NOMO-1 treated with dmso at 0.1 percent for 144 hours (cell line): ENCODE results near the gene PIK3CA.
A peak's percentile ranks its signal among the peaks of the same experiment; 100 is the strongest.

Experiments used
- DNase-seq: peaks from one replicate; lab custom pipeline; 2025; ENCODE audit not compliant: unreplicated experiment; lab: John Stamatoyannopoulos, UW

Gene PIK3CA

DNA sequence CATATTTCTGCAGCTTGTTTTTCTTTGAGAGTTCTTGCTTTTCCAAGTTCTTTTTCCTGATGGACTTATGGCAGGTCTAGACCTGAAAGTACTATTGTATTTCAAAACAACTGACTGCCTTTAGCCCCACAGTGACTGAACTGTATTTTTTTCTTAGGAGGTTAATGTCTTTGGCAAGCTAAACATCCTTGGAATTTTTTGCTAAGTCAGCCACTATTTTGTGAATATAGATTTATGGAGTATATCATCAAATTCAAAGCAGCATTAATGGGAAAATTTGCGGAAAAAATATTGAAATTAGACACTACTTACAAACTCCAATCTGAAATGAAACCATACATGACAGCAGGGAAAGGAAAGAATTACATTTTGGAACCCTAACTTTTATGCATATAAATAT, 8.6 kb downstream of the PIK3CA start:
- DNase-seq: no peak

DNA sequence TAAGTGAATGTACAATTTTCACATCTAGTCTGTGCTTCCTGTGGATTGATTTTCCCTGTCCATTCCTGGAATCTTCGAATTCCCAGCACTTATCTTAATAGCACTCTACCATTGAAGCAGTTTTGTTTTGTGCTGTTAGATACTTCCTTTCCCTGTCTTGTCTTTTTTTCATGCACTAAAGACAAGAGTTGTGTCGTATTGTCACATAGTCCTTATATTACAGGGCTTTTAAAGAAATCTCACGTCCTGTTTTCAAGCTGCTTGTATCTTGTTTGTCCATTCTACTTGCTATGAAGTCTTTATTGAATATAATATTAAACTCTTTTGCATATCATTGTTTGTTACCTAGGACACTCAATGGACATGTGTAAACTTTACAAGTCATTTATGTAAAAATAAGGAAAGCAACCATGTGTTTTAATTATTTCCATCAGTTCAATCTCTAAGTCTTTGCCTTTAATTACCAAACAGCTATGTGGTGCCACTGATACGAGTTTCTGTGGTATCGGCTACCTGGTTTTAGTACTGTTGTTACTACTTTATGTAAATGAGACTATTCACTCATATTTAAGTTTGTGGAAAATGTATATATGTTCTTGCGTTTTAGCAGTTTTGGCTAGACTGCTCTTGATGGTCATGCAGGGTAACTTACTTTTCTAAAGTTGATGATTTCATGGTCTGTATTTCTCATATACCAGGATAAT, 10.3 kb downstream of the PIK3CA start:
- DNase-seq: no peak

DNA sequence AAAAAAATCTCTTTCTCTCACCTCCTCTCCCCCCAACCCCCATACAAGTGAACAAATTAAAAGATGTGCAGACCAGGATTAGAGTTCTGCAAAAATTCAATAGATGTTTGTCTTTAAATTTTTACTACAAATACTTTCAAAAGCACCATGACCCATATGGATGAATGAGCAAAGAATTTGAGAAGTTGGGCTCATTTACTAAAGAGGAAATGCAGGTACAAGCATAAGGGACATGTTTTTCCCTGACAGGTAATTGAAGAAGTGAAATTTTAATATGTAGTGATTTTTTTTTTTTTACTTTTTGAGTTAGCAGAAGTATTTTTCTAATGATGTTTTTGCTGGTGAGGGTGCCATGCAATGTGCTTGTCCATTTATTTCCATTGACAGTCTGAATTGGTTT, 15.3 kb downstream of the PIK3CA start:
- DNase-seq: no peak

DNA sequence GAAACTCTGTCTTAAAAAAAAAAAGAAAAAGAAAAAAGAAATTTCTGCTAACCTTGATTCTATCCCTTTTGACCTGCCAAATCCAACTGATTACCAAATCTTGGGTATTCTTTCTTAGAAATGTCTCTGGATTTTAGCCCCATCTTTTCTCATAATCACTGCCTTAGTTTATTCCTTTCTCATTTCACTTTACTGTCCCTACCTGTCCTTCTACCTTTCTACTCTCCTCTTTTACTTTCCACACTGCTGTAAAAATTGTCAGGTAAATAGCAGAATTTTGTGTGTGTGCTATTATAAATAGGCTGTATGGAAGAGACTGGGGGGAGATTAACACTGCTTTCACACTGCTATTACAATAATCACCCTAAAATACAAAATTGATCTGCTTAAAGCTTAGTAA, 16.7 kb downstream of the PIK3CA start:
- no peak for DNase-seq

DNA sequence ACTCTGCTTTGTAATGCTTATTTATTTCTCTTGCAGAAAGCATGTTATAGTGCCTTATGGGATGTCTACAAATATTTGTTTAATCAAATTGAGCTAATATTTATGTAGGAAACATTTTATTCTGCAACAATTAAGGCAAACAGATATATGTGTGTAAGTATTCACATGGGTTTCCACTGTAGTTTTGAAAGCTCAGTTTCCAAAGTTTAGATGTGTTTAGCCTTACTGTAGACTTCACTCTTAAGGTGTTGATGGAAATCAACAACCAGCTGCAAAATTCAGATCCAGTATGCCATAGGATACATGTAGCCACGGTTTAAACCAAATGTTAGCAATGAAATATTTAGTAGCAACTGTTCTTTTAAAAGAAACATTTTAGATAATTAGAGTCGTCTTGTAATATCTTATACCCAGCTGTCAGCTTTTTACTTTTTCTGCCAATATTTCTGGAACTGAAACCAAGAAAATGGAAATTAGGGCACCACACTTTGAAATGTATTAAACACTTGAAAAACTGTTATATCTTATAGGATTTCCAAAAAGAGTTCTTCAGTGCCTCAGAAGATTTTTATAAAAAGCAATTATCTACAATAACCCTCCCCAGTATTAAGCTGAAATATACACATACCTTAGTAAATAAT, 18.5 kb downstream of the PIK3CA start:
- no peak for DNase-seq

DNA sequence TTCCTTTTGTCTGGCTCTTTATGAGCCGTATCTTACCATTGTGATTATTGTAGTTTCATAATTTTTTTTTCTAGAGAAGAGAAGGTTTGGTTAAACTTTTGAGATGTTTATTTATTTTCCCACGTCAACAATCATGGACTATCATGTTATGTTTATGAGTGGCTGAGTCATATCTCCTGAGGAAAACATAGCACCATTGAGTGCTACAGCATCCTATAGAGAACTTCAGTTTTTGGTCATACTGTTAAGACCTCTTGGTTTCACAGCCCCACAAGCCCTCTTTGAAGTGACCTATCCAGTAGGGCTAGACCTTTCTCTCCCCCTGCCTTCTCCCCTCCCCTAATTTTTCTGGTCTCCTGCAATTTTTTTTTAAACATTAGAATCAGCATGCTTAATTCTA, 20.8 kb downstream of the PIK3CA start:
- no peak for DNase-seq

DNA sequence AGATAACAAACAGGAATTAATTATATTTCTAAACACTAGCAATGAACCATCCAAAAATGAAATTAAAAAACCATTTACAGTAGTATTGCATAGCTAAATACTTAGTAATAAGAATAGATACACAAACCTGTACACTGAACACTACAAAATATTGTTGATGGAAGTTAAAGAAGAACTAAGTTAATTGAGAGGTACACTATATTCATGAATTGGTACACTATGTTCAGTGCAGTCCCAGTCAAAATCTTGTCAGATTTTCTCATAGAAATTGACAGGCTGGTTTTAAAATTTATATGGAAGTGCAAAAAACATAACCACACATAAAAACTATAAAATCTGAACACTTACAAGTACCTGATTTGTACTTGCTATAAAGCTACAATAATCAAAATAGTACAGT, 24.4 kb downstream of the PIK3CA start:
- DNase-seq: no peak

DNA sequence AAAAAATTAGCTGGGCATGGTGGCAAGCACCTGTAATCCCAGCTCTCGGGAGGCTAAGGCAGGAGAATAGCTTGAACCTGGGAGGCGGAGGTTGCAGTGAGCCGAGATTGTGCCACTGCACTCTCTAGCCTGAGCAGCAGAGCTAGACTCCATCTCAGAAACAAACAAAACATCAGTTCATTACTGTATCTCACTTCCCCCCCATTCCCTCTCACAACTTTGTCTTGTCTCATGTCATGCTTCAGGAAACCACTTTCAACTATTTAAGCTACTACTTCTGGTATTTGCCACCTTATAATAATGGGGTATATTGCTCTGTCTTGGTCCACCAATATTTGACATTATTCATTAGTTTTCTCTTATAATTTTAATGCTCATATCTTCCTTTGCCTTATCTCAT, 26.2 kb downstream of the PIK3CA start:
- DNase-seq: no peak

DNA sequence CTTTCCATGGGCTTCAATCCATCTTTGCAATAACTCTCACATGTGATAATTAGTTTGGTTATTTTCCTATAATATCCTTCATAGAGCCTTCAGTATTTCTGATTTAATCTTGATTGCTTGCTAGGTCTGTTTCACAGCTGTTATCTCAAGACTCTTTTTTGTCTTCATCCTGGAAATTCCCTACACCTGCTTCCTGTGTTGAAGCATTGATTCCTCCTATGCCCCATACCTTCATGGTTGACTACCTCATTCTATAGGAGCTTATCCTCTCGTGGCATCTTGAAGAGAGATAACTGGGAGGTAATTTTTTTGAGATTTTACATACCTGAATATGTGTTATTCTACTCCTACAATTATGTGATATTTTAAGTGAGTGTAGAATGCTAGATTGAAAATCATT, 26.7 kb downstream of the PIK3CA start:
- no peak for DNase-seq

DNA sequence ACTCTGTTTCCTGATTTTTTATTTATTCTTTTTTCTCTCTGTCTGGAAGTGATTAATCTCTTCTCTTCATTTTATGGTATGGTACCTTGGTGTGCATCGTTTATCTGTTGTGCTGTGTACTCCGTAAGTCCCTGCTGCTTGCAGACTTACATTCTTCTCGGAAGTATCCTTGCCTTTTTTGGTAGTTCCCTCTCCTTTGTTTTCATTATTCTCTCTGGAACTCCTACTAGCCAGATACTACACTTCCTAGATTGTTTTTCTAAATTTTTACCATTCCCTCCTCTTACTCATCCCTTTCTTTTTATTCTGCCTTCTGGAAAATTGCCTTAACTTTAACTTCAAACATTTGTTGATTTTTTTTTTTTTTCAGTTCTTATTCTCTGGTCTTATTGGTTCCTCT, 27.2 kb downstream of the PIK3CA start:
- no peak for DNase-seq

DNA sequence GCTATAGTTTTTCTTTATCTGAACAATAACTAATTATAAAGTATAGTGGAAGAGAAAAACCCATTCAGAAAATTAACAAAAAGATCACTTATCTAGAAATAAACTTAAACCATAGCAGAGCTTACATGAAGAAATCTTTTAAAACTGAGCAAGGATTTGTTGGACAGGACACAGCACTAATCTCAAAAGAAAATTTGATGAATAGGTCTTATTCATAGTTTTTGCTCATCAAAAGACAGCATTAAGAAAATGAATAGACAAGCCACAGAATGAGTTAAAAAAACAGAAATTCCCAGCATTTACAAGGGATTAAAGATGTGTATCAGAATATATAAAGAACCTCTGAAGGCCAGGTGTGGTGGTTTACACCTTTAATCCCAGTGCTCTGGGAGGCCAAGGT, 29.5 kb downstream of the PIK3CA start:
- no peak for DNase-seq

DNA sequence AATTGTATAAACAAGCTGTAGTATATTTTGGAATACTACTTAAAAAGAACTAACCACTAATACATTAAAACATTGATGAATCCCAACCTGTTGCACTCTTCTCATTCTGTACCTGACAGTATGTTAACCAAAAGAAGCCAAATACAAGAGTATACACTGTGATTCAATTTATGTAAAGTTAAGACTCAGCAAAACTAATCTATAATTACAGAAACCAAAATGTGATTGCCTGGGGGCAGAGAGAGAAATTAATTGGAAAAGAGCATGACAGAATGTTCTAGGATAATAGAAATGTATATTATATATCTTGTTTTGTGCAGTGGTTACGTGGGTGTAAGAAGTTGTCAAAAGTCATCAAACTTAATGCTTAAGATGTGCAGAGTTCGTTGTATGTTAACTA, 31.1 kb downstream of the PIK3CA start:
- no peak for DNase-seq

DNA sequence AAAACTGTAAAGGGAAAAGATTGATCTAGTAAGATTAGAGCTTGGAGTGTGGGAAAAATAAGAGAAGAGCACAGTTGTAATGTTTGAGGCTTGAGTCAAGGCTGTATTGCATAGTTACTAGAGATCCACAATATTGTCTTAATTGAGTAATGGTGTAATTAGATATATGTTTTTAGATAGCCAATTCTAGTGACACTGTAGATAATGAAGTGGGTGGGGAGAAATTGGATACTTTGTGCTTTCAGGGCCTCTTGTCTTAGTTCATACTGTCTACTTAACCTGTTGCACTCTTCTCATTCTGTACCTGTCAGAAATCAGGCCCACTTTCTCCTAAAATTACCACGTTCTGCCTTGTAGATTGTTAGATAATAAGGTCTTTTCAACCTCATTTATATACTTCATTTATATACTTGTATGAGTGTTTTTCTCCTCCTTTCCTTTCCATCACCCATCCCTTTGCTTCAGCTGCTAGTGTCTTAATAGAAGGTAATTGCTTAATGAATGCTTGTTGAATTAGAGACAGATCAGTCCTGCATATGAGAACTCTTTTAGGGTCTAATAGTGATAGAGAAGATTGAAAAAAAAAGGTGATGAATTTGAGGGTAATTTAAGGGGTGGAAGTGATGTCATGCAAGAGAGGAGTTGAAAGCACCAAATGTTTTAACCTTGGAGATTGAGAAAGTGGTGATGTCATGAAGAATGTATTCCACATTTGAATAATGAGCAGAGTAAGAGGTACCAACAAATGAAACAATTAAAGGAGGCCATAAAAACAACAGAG, 32.0 kb downstream of the PIK3CA start:
- DNase-seq: no peak

DNA sequence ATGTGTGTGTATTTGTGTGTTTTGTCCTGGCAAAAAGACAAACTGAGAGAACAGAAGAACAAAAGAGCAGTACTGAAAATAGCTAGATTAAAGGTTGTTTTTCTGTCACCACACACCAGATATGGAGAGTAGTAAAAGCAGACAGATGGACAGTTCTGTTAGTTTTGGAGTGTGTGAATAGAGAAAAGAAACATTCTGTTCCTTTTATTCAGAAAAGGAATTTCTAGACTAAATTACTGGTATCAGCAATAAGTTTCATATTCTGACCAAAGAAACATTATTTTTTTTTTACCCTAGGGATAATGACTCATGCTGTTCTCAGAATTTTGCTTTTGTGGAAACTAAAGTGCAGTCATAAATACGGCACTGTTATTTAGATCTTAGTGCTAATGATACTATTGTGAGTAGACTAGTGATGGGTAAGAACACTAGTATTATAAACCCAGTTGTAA, 32.9 kb downstream of the PIK3CA start:
- DNase-seq: no peak

DNA sequence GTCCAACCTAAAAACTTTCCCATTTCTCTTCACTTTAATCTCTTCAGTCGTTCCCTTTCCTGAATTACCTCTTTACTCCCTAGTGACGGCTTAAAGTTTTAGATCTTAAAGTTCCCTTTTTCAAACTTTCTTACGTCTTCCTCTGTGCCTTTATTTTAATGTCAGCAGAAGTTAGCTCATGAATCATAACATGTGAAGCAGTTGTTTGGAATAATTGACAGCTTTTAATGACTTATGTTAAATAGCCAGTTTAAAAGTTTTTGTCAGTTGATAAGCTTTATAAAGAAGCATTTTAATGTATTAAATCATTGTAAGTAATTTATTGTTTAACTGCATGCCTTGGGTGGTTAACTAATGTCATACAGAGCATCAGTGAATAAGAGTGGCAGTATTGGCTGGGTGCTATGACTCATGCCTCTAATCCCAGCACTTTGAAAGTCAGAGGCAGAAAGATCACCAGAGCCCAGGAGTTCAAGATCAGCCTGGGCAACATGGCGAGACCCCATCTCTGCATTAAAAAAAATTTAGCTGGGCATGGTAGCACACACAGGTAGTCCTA, 33.9 kb downstream of the PIK3CA start:
- peak; percentile 16 for DNase-seq

DNA sequence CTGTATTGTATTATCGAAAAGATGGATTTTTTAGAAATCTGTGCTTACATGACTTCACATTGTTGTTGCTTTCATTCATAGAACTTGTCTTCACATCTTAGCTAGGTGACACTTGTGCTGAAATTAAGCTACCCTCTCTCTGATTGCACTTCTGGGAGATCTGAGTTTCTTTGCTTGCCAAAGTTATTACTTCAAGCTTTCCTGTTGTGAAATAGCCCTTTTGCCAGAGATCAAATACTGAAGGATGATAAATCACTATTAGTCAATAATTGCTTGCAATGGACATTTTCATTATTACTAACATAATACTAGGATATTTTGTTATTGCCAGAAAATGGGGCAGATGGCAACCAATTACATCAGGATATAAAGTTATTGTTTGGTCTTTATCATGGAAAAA, 34.7 kb downstream of the PIK3CA start:
- DNase-seq: no peak

DNA sequence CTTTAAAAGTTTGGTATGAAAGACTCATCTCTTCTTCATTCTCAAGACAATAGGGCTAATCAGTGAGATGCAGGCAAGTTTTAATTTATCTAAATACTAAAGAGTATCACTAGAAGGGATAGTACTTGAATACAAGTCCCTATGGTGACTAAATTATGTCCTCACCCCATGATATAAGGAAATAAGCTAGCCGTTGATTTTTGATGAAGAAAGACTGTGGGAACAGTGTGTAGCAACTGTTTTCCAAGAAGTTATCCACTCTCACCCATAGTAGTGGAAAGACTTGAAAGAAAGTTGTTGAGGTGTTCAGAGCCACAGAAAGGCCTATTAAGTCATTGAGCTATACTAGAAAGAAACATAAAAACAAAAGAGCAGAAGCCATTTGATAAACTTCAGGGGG, 36.7 kb downstream of the PIK3CA start:
- no peak for DNase-seq

DNA sequence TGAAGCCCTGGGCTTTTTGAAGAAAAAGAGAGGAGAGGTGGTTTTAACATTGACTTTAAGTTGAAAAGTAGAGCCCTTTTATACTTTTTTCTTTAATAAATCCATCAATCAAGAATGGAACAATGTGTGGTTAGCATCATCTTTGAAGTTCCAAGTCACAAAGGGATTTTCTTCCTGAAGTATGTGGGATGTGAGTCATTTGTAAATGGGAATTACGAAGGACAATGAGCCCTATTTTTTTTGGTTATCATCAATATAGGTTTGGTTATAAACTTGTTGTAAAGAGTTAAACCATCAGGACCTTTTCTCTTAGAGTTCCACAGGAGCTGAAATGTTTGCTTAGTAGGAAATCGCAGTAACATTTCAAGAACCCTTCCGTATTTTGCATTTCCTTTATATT, 38.3 kb downstream of the PIK3CA start:
- DNase-seq: no peak

DNA sequence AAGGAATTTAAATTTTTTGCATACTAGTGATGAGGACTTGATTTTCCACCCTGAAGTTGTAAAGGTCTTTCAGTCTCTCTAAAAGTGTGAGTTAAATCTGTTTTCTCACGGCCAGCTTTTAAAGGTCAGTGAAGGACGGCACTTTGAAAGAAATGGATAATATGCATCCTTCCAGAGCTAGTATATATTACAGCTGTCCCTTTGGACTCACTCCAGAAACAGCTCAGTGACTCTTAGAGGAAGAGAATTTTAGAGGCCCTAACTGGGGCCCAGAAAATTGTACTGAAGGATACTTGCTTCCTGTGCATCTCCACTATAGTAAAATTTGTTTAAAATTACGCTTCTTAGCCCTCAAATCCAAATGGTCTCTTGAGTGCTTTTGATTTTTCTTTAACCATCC, 41.6 kb downstream of the PIK3CA start:
- no peak for DNase-seq

DNA sequence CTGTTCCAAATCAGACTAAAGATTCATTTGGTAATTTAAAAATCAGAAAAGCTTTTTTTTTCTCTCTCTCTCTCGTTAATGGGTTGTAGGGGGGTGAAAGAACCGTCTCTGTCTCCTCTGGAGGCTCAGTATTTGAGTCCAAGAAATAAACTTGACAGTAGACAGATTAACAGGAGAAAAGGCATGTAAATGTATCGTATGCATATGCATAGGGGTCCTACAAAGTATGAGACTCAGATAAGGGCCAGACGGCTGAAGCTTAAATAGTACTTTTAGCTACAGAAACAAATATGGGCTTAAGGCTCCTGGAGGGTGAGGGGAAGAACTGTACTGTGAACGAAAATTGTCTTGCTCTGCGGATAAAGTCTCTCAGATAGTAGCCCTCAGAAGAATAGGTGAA, 42.4 kb downstream of the PIK3CA start:
- DNase-seq: no peak

DNA sequence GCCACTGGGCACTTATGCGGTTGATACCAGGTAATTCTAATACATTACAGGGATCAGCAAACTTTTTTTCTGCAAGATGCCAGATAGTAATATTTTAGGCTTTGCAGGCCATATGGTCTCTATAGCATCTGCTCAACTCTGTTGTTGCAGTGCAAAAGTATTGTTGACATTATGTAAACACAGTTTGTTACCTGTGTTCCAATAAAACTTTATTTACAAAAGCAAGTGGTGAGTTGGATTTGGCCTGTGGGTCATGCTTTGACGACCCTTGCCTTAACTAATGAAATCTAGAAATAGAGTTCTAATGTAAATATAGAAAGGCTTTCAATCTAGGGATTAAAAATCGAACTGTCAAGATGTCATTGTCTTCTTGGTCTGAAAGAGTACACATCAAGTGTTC, 44.4 kb downstream of the PIK3CA start:
- no peak for DNase-seq

DNA sequence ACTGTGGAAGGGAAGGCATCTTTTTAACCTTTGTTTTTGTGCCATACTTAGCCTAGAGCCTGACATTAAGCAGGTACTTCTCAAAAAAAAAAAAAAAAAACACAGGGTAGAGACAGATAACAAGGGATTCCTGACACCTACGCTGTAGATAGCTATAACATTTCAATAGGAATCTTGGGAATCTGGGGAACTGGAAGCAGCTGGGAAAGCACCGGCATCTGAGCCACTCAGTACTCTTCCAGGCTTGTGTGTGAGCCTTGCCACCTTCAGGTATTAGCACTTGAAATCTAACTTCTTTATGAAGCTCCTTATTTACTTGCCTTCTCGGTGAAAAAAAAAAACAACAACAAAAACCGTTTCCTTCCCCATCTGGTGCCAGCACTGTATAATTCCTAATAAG, 46.8 kb downstream of the PIK3CA start:
- no peak for DNase-seq
